ENCODE results near the gene CERS5.

Gene CERS5

DNA sequence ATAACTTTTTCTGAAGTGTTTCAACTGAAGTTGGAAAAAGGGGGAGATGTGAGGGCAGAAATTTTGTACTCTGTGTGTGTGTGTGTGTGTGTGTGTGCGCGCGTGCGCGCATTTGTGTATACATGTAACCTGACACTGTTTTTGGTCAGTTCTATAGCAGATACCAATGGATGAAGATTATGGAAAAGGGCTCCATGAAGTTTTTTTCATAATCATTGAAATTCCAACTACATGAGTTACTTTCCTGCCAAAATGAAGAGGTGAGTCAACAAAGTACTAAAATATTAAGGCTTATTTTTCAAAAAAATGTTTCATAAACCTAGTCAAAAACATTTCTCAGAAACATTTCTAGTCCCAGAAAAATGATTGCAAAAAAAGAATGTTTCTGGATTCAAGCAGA is 25.7 kb upstream of the CERS5 start:
- DNase-seq (ENCODE audit: low read depth): no peak
- no peak overlapping the region for H3K4me3 ChIP-seq (ENCODE audit: low read depth, low read length)
- no peak for TF ChIP-seq POLR2A (IDR thresholded peaks at IDR 0.05; ENCODE audit: extremely low read depth, insufficient read length)
- no peak for TF ChIP-seq MYC (IDR thresholded peaks at IDR 0.05; ENCODE audit: low read depth, low read length)
- TF ChIP-seq, protein P1, sequence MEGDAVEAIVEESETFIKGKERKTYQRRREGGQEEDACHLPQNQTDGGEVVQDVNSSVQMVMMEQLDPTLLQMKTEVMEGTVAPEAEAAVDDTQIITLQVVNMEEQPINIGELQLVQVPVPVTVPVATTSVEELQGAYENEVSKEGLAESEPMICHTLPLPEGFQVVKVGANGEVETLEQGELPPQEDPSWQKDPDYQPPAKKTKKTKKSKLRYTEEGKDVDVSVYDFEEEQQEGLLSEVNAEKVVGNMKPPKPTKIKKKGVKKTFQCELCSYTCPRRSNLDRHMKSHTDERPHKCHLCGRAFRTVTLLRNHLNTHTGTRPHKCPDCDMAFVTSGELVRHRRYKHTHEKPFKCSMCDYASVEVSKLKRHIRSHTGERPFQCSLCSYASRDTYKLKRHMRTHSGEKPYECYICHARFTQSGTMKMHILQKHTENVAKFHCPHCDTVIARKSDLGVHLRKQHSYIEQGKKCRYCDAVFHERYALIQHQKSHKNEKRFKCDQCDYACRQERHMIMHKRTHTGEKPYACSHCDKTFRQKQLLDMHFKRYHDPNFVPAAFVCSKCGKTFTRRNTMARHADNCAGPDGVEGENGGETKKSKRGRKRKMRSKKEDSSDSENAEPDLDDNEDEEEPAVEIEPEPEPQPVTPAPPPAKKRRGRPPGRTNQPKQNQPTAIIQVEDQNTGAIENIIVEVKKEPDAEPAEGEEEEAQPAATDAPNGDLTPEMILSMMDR (IDR thresholded peaks at IDR 0.05; ENCODE audit: low read depth, low read length): no peak

DNA sequence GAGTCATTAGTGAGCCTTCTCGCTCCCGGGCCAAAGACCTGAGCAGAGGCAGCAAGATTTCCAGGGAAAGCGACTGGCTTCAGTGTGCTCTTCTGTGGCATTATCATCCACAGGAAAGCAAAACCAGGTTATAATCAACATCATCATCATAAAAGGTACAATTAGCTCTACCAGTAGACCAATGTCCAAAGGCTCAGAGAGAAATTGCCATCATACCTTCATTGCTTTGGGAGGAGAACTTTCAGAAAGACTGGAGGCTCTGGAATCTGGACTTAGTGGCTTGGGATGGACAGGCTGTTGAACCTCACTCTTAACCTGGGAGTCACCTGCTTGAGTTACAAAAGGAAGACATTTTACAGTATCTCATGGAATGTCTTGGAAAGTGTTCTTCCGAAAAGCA is 25.1 kb upstream of the CERS5 start:
- no peak for DNase-seq (ENCODE audit: low read depth)
- TF ChIP-seq, protein P1 (IDR thresholded peaks at IDR 0.05; ENCODE audit: low read depth, low read length): no peak
- TF ChIP-seq, protein P2, sequence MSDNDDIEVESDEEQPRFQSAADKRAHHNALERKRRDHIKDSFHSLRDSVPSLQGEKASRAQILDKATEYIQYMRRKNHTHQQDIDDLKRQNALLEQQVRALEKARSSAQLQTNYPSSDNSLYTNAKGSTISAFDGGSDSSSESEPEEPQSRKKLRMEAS (IDR thresholded peaks at IDR 0.05; ENCODE audit: low read depth, low read length): no peak
- TF ChIP-seq MYC (IDR thresholded peaks at IDR 0.05; ENCODE audit: low read depth, low read length) (no peak), POLR2A (IDR thresholded peaks at IDR 0.05; ENCODE audit: extremely low read depth, insufficient read length) (no peak)
- H3K4me3 ChIP-seq (ENCODE audit: low read depth, low read length): no peak overlapping the region

DNA sequence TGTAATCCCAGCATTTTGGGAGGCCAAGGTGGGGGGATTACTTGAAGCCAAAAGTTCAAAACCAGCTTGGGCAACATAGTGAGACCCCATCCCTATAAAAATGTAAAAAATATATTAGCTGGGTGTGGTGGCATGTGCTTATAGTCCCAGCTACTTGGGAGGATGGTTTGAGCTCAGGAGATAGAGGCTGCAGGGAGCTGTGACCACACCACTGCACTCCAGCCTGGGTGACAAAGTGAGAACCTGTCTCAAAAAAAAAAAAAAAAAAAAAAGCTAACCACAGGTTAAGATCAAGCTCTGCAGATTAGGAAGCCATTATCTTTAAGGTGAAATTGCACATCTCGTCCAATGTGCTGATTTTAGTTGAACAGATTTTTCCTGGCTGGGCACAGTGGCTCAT is 23.7 kb upstream of the CERS5 start:
- no peak for DNase-seq (ENCODE audit: low read depth)
- no peak overlapping the region for H3K4me3 ChIP-seq (ENCODE audit: low read depth, low read length)
- TF ChIP-seq MYC (IDR thresholded peaks at IDR 0.05; ENCODE audit: low read depth, low read length) (no peak), POLR2A (IDR thresholded peaks at IDR 0.05; ENCODE audit: extremely low read depth, insufficient read length) (no peak)
- TF ChIP-seq, protein P2 (IDR thresholded peaks at IDR 0.05; ENCODE audit: low read depth, low read length): no peak
- TF ChIP-seq, protein P1 (IDR thresholded peaks at IDR 0.05; ENCODE audit: low read depth, low read length): no peak

DNA sequence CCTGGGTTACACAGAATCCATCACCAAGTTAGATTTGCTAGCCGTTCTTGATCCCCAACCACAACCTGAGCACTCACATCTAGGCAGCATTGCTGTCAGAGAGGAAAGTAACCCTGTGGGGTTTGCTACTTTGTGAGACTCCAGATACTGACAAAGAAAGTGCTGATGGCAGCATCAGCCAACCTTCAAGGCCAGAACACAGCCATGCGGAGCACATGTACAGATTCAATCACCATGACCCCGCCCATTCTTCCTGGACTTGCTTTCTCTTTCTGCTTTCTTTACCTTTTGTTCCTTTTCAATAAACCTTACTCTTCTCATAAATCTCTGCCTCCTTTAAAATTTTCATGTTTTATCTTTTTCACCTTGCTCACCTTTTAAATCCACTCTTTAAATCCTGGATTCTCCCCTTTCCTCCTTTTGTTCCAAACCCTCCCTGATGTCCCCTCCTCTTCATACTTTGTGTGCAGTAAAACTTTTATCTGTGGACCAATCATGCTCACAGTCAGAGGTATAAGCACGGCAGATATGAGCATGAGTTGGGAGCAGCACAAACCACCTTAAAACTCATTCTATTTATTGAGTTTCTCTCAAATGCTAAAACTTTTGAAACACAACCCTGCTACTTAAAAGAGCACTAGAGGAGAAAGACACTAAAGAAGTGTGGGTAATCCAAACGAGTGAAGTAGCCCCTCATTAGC is 21.9 kb upstream of the CERS5 start:
- H3K4me3 ChIP-seq (ENCODE audit: low read depth, low read length): no peak overlapping the region
- DNase-seq (ENCODE audit: low read depth): no peak
- TF ChIP-seq, protein P2 (IDR thresholded peaks at IDR 0.05; ENCODE audit: low read depth, low read length): no peak
- TF ChIP-seq, protein P1 (IDR thresholded peaks at IDR 0.05; ENCODE audit: low read depth, low read length): no peak
- no peak for TF ChIP-seq POLR2A (IDR thresholded peaks at IDR 0.05; ENCODE audit: extremely low read depth, insufficient read length)
- TF ChIP-seq MYC (IDR thresholded peaks at IDR 0.05; ENCODE audit: low read depth, low read length): no peak

DNA sequence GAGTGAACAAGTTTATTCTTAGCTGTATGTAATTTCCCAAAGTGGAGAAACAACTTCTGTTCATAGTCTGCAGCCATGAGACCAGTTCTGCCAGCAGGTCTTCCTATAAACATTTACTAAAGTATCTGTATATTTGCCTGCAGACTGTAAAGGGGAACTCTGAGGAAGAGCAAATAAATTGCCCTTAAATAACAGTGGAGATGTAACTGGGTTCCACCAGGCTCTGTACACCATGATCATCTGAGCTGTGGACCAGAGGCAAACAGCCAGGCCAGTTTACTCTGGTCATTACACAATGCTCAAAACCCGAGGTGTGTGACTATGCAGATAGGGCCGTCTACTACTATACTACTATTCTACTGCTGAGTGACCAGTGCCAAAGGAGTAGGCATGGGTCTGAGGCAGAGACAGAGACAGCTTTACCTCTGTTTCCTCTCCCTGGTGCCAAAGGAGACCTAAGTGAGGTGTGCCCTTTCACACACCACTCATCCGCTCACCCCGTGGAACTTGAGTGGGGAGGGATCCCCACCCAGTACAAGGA is 21.1 kb upstream of the CERS5 start:
- TF ChIP-seq, protein P2 (IDR thresholded peaks at IDR 0.05; ENCODE audit: low read depth, low read length): no peak
- TF ChIP-seq POLR2A (IDR thresholded peaks at IDR 0.05; ENCODE audit: extremely low read depth, insufficient read length): no peak
- TF ChIP-seq, protein P1 (IDR thresholded peaks at IDR 0.05; ENCODE audit: low read depth, low read length): no peak
- no peak for TF ChIP-seq MYC (IDR thresholded peaks at IDR 0.05; ENCODE audit: low read depth, low read length)
- no peak overlapping the region for H3K4me3 ChIP-seq (ENCODE audit: low read depth, low read length)
- DNase-seq (ENCODE audit: low read depth): no peak

All from NB4 (cell line).